ENCODE results near the gene OR8S1.

OR8S1 gene

DNA sequence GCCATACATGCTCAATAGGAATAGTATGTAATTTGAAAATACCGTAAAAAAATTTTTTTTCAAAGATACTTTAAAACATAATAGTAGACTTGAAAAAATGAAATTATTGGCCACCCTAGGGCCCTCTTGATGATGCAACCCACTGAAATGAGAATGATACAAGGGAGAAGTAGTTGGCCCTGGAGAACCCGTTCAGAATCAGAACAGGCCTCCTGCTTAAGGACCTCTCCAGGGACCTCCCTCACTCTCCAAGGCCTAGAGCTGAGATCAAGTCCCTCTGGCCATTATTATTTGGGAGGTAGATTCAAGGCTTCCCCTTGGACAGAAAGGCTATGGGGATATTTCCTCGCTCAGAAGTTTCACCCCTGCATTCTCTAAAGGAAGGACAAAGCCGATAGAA is 32.5 kb downstream of the OR8S1 start:
- DNase-seq, result no peak

DNA sequence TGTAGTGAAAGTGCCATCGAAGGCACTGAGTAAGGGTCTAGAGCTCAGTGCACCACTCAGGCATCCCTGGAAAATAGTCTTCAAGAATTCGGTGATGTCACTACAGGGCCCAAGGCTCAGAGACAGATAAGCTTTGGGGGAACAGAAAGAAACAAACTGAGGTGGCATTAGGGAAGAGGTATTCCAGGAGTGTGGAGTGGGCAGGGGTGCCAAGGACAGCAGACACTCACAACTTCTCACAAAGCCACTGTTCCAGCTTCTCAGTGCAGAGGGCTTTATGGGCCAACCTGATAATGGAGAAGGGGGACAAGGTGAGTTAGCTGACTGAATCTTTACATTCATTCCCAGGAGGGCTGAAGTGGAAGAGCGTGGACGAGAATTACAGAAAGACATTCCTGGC is 42.3 kb downstream of the OR8S1 start:
- no peak for DNase-seq

DNA sequence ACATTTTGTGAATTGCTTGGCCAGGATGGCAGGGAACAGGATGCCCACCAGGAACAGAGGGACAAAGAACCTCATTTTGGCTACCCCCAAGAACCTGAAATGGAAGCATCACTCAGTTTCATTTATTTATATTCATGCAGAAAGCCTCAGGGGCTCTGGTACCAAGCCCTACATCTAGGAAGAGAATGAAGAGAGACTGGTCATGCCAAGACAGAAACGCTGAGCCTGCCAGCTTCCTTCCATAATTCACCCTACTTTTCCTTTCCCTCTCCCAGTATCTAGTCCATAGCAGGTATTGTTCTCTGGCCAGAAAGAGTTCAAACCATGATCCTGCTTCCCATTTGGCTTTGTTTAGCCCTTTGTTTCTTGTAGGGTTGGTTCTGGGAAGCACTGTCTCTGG is 44.5 kb downstream of the OR8S1 start, which contains the start of gene LALBA:
TSS of gene LALBA (minus strand) at position 101 of the 400 bp plus-strand sequence. CDS start at position 75, 26 bp downstream.
- DNase-seq, result no peak

DNA sequence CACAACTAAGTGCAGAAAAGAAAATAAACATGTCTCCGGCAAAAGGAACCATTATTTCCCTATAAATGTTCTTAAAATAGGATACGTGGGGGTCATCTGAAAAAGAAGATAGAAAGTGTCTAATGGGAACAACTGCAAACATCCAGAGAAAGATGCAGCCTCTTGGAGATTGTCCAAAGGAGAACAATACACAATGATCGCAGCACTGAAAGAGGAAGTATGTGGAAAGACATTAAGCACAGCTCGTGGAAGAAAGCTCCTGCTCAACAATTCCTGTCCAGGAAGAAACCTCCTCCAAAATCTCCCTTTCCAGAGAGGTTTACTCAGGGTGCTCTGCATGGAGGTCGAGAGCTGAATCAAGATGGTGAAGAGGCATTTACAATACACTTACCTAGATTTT is 46.9 kb downstream of the OR8S1 start:
- DNase-seq, result no peak

Data from activated CD4-positive, alpha-beta T cell treated with anti-CD3 and anti-CD28 coated beads, Interleukin-2, amount 50 U/mL, for 4 hours (primary cell).